T47D (cell line): Measurements from ENCODE around the gene LRRC7.

Experiments used
- DNase-seq, 2 experiments: peaks; one replicate each; pipeline versions ENCODE4 v3.0.0 to v3.0.0-alpha.2; 2011 to 2012; ENCODE audit warnings: low read depth in 1 of 2, low spot score in 1 of 2
- JUND ChIP-seq: IDR thresholded peaks from 2 replicates; pipeline ENCODE4 v1.6.1; 2012; ENCODE audit warnings: low read depth
- in situ Hi-C: cut with HindIII; loops from 2 replicates; pipeline ENCODE4 v1.10.0; 2016; ENCODE audit warnings: low sequenced_read_pairs, low pct_unique_long_range_greater_than_20kb

LRRC7 gene

GRCh38 chr1:69567652-69568420 is at the start of gene LRRC7:
LRRC7 (plus strand) TSS chr1:69567922; CDS start chr1:69568640, 718 bp downstream.
- in situ Hi-C loops = no loop called here
- DNase-seq = peak; percentile 7 to 8
- no peak for TF ChIP-seq JUND

- no peak for DNase-seq
- in situ Hi-C loops = no loop called here
- no peak for TF ChIP-seq JUND
Measured at GRCh38 chr1:69519006-69519405, 48.7 kb upstream of the LRRC7 start.

- no peak for DNase-seq
- in situ Hi-C loops = no loop called here
- no peak for TF ChIP-seq JUND
Measured at GRCh38 chr1:69520326-69520725, 47.4 kb upstream of the LRRC7 start.

GRCh38 chr1:69523032-69523431 is 44.7 kb upstream of the LRRC7 start:
- no peak for TF ChIP-seq JUND
- in situ Hi-C loops = no loop called here
- DNase-seq = no peak

- in situ Hi-C loops = no loop called here
- no peak for TF ChIP-seq JUND
- no peak for DNase-seq
Measured at GRCh38 chr1:69523461-69523860, 44.3 kb upstream of the LRRC7 start.

GRCh38 chr1:69524015-69524414 is 43.7 kb upstream of the LRRC7 start:
- no peak for DNase-seq
- in situ Hi-C loops = no loop called here
- no peak for TF ChIP-seq JUND

- in situ Hi-C loops = no loop called here
- no peak for TF ChIP-seq JUND
- no peak for DNase-seq
Measured at GRCh38 chr1:69527273-69527672, 40.4 kb upstream of the LRRC7 start.

- in situ Hi-C loops = no loop called here
- no peak for DNase-seq
- TF ChIP-seq JUND = no peak
Measured at GRCh38 chr1:69528376-69528775, 39.3 kb upstream of the LRRC7 start.

GRCh38 chr1:69533343-69533742 is 34.4 kb upstream of the LRRC7 start:
- DNase-seq = no peak
- TF ChIP-seq JUND = no peak
- in situ Hi-C loops = no loop called here

- no peak for TF ChIP-seq JUND
- DNase-seq = no peak
- in situ Hi-C loops = no loop called here
Measured at GRCh38 chr1:69534829-69535228, 32.9 kb upstream of the LRRC7 start.

- TF ChIP-seq JUND = no peak
- no peak for DNase-seq
- in situ Hi-C loops = no loop called here
Measured at GRCh38 chr1:69535490-69535889, 32.2 kb upstream of the LRRC7 start.

- DNase-seq = peak in 1 of 2 experiments; percentile 19
- in situ Hi-C loops = no loop called here
- no peak for TF ChIP-seq JUND
Measured at GRCh38 chr1:69540052-69540451, 27.7 kb upstream of the LRRC7 start.

GRCh38 chr1:69551476-69552324 is 16.0 kb upstream of the LRRC7 start:
- peak in 1 of 2 experiments; percentile 79 for DNase-seq
- in situ Hi-C loops = no loop called here

GRCh38 chr1:69553726-69554125 is 14.0 kb upstream of the LRRC7 start:
- in situ Hi-C loops = no loop called here
- DNase-seq = no peak
- no peak for TF ChIP-seq JUND

More at GRCh38 chr1:69551476-69552324, 16.0 kb upstream of the LRRC7 start:
- no peak for TF ChIP-seq JUND
